ENCODE measurements around the gene PRPF40A. TPM values are rescaled to one million over a fixed set of nuclear protein-coding genes. Genes with fewer than 3 reads are reported as not detected.

The PRPF40A gene
- total RNA-seq, 1 donor from 2014 or later, result 84.8 TPM

GRCh38 chr2:152638590-152638989 lies 78.7 kb downstream of the PRPF40A start:
- no peak for TF ChIP-seq CTCF (IDR thresholded peaks at IDR 0.05)
- DNase-seq, result no peak
- H3K36me3 ChIP-seq, result peaks cover 80% of the 10 kb centered on the region
- no peaks in the 10 kb centered on the region for H3K4me1 ChIP-seq
- no peaks in the 10 kb centered on the region for H3K27me3 ChIP-seq (ENCODE audit: low read depth)
- no peak overlapping the region for H3K27ac ChIP-seq
- intact Hi-C loops (cut with DNase I), result no loop called here
- no peak for ATAC-seq
- no peak overlapping the region for H3K4me3 ChIP-seq
- H3K9me3 ChIP-seq, result no peaks in the 10 kb centered on the region

DNA sequence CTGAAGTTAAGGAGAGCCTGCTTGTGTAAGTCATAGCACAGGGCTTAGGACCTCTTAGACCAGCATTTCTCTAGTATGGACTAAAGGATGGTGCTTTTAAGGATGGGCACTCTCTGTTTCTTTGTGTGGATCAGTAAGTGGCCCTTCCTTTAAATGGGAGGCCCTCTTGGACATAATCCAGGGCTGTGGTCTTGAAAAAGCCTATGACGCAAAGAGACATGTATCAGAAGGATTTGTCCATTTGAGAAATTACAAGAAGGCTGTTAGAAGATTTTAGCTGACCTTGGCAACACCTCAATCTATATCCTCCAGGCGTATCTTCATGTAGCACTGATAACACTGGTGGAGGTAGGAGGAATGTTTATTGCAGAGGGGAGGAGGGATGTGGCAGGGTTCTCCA lies 79.2 kb downstream of the PRPF40A start:
- no peak for ATAC-seq
- H3K36me3 ChIP-seq, result peaks cover 80% of the 10 kb centered on the region
- DNase-seq, result no peak
- no peak overlapping the region for H3K4me3 ChIP-seq
- no peaks in the 10 kb centered on the region for H3K4me1 ChIP-seq
- no peaks in the 10 kb centered on the region for H3K9me3 ChIP-seq
- intact Hi-C loops (cut with DNase I), result no loop called here
- no peak overlapping the region for H3K27ac ChIP-seq
- no peaks in the 10 kb centered on the region for H3K27me3 ChIP-seq (ENCODE audit: low read depth)
- no peak for TF ChIP-seq CTCF (IDR thresholded peaks at IDR 0.05)

GRCh38 chr2:152637251-152637650 lies 80.0 kb downstream of the PRPF40A start:
- DNase-seq (no peak), ATAC-seq (no peak)
- TF ChIP-seq CTCF (IDR thresholded peaks at IDR 0.05), result no peak
- Histone ChIP-seq H3K36me3 (peaks cover 80% of the 10 kb centered on the region), H3K9me3 (no peaks in the 10 kb centered on the region), H3K4me3 (no peak overlapping the region), H3K27ac (no peak overlapping the region), H3K4me1 (no peaks in the 10 kb centered on the region), H3K27me3 (ENCODE audit: low read depth) (no peaks in the 10 kb centered on the region)
- intact Hi-C loops (cut with DNase I), result no loop called here

DNA sequence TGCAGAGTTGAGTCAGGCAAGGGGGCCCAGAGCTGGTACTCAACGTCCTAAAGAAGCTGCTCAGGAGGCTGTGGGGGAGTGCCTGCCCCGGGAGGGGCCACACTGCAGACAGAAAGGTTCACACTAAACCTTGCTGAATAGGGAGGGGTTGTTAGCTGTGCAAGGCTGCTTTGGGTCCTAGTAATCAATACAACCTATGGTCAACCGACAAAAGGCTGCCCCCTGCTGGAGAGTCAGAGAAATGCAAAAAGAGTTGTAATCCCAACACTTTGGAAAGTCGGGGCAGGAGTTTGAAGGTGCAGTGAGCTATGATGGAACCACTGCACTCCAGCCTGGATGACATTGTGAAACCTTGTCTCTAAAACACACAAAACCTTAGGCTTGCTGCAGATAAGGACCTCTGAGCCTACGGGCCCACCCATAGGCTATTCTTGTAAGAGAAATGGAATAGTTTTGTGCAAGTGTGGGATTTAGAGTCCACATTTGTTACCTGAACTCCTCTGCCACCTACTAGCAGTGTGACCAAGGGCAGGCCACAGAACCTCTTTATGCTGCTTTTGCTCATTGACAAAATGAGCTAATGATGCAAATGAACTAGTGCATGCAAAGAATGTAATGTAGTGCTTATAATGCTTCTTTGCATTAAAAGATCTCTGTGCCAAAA lies 81.5 kb downstream of the PRPF40A start:
- peak; percentile 81 for TF ChIP-seq CTCF (IDR thresholded peaks at IDR 0.05)
- intact Hi-C loops (cut with DNase I), result no loop called here

DNA sequence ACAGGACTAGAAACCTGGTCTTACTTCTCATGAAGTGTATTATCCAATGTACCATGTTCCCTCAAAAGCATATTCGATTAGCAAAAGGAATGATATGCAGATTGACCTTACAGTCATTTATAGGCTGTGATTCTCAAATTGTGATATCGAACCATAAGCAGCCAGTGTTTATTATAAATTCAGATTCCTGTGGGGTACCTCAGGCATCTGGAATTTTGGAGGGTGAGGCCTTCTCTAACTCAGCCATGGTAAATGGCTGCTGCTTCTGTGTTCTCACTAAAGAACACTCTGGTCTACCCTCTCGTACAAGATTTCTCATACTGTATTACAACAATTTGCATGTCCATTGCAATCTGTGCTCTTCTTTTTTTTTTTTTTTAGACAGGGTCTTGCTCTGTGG lies 84.5 kb downstream of the PRPF40A start:
- no peak for TF ChIP-seq CTCF (IDR thresholded peaks at IDR 0.05)
- peaks cover 79% of the 10 kb centered on the region for H3K36me3 ChIP-seq
- intact Hi-C loops (cut with DNase I), result no loop called here

More for the DNA sequence above, 81.5 kb downstream of the PRPF40A start:
- DNase-seq (peak; percentile 50), ATAC-seq (peak; percentile 72 to 73)
- H3K27ac ChIP-seq, result no peak overlapping the region
- no peaks in the 10 kb centered on the region for H3K27me3 ChIP-seq (ENCODE audit: low read depth)
- no peaks in the 10 kb centered on the region for H3K9me3 ChIP-seq
- H3K4me3 ChIP-seq, result no peak overlapping the region
- H3K4me1 ChIP-seq, result no peaks in the 10 kb centered on the region
- H3K36me3 ChIP-seq, result peaks cover 80% of the 10 kb centered on the region

More for the DNA sequence above, 84.5 kb downstream of the PRPF40A start:
- no peaks in the 10 kb centered on the region for H3K9me3 ChIP-seq
- H3K27ac ChIP-seq, result no peak overlapping the region
- H3K4me3 ChIP-seq, result no peak overlapping the region
- H3K4me1 ChIP-seq, result no peaks in the 10 kb centered on the region
- no peaks in the 10 kb centered on the region for H3K27me3 ChIP-seq (ENCODE audit: low read depth)
- DNase-seq, result no peak
- ATAC-seq, result no peak

Measured in lower lobe of right lung (tissue), 2 donors.